Daoy (cell line): Measurements from ENCODE around the gene HIP1. TPM values are rescaled to one million over a fixed set of nuclear protein-coding genes. Genes with fewer than 3 reads are reported as not detected.
A peak's percentile ranks its signal among the peaks of the same experiment; 100 is the strongest.
"Not testable (repeated sequence)": the region's sequence is repeated elsewhere in the genome, so short reads cannot be mapped to it uniquely, and the experiment has no call there.

ENCODE experiments used
- DNase-seq: peaks from one replicate; pipeline ENCODE4 v3.0.0-alpha.2; 2015; ENCODE audit warnings: low read depth
- total RNA-seq: library from RNA; depleted of rRNA; stranded (reverse); fragments of >200 nt; shearing (Covaris generic); gene quantifications from 2 replicates; pipeline ENCODE4 v1.2.3, GENCODE V29; 2014

Gene HIP1
- total RNA-seq, 1 experiment from 2014 or later = 12.3 TPM

DNA sequence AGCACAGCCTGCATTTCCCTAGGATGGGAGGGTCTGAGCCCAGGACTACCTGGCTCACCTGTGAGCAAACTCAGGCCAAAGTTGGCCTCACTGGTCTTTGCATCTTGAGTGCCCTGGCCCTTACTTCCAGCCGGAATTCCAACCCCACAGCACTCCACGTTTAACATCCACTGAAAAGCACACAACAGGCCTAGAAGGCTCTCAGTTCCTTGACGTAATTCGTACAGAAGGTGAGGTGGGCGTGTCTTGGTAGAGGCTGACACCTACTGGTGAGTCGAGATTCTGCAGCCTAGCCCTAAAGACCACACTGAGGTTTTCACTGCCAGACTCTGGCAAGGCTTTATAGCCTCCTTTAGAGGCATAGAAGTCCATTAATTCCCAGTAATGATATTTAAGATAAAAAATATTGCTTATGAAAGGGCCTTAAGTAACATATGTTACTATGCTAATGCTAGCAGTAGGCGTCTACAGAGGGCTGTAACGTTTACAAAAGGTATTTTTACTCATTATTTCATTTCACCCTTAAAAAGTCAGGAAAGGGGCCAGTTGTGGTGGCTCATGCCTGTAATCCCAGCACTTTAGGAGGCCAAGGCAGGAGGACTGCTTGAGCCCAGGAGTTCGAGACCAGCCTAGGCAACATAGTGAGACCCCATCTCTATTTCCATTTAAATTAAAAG, 95.8 kb downstream of the HIP1 start:
- DNase-seq = peak; percentile 42

DNA sequence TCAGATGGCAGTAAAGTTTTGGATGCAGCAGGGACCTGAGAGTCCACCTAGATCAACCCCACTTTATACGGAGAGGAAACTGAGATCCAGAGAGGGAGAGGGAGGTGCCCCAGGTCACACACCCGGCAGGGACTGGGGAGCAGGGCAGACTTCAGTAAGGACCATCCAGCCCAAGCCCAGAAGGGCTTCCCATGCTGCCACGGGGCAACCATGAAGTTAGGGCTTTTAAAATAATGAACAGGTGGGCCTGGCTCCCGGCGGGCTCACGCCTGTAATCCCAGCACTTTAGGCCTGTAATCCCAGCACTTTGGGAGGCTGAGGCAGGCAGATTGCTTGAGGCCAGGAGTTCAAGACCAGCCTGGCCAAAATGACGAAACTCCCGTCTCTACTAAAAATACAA, 98.5 kb downstream of the HIP1 start:
- DNase-seq = no peak

- no peak for DNase-seq
These were observed 98.9 kb downstream of the HIP1 start for GRCh38 chr7:75639886-75640190.

GRCh38 chr7:75639071-75639885, 99.5 kb downstream of the HIP1 start:
- peak; percentile 45 for DNase-seq

DNA sequence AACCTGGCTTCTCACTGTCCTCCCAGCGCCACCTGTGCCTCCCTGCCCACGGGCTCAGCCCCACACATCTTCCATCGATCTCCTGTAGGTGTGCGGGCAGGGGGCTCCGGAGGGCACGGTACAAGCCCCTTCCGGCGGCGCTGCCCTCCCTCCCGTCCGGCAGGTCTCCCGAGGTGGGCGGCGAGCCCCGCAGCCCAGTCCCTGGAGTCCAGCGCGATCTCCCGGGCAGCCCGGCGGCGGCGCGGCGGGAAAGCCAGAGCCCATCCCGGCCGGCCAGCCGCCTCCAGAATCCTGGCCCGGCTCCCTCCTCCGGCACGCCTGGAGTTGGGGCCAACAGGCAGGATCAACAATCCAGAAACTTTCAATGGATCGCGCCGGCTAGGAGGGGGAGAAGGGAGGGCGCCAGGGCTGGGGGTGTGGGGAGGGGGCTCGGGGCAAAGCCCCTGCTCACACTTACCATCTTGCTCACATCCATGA, 100.1 kb downstream of the HIP1 start:
- peak; percentile 49 for DNase-seq

DNA sequence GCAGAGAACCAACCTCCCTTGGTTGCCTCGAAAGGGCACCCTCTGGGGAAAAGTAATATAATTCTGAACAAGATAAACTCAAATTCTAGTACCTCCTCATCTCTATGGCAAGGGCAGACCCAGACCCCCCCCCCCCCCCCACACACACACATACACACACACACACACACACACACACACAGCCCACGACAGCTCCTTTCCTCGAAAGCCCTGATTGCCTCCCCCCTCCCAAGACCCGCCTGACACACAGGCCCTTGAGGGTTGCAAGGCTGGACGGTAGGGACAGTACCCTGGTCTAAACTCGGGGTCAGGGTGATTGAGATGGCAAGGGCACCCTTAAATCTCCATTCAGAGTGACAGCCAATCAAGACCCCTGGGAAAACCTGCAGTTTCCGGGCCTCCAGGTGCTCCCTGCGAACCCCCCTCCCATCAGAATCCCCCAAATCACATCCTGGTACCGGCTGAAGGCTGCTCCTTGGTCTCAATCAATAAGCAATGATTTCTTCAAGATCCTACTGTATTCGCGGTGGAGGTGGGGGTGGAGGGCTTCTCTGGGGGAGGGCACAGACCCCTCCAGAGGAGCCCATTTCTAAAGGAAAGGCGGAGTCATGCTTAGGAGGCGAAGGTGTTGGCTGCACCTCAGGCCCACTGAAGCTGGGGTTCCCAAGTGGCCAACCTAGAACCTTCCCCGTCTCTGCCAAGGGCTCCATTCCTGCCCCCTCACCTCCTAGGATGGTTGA, 100.7 kb downstream of the HIP1 start:
- no peak for DNase-seq

DNA sequence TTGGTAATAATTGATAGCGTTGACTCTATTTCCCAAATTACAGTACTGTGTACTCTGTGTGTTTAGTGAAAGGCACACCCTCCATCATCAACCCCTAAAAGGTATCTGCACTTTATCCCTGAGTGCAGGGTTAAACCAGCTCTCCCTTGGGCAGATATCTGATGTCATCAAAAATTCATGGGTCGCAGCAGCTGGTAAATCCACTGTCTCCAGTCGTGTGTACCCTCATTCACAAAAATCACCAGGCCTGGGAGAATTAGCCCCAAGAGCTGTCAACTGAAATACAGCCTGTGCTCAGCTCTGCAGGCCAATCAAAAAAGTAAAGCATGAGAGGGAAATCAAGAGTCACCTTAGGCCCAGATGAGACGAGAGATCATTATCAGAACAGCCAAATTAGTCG, 103.7 kb downstream of the HIP1 start:
- DNase-seq = no peak

DNA sequence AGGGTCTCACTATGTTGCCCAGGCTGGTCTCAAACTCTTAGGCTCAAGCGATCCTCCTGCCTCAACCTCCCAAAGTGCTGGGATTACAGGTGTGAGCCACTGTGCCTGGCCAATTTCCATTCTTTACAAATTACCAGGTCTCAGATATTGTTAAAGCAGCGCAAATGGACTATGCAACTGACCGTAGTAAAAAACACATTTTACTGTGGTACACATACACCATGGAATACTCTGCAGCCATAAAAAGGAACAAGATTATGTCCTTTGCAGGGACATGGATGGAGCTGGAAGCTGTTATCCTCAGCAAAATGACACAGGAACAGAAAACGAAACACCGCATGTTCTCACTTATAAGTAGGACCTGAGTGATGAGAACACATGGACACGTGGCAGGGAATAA, 106.2 kb downstream of the HIP1 start:
- not testable (repeated sequence) for DNase-seq

DNA sequence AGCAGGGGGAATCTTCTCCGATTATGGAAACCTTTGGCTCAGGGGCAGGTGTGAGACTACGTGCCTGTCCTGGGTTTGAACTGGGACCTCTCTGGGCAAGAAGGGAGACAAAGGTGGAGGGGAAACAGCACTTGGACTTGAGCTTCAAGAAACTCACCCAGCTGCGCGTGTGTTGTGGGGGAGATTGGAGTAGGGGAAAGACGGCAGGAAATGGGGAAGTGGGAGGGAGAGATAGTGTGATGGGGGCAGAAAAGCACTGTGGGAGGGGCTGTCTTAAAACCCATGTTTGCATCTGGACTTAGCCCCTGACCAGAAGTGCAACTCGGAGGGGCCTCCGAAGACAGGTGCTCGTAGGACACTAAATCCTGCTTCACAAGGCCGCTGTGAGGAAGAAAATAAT, 107.0 kb downstream of the HIP1 start:
- DNase-seq = no peak

- no peak for DNase-seq
These were observed 108.2 kb downstream of the HIP1 start for GRCh38 chr7:75630549-75630948.

GRCh38 chr7:75629044-75629443, 109.7 kb downstream of the HIP1 start:
- no peak for DNase-seq

GRCh38 chr7:75628055-75628454, 110.7 kb downstream of the HIP1 start:
- no peak for DNase-seq

DNA sequence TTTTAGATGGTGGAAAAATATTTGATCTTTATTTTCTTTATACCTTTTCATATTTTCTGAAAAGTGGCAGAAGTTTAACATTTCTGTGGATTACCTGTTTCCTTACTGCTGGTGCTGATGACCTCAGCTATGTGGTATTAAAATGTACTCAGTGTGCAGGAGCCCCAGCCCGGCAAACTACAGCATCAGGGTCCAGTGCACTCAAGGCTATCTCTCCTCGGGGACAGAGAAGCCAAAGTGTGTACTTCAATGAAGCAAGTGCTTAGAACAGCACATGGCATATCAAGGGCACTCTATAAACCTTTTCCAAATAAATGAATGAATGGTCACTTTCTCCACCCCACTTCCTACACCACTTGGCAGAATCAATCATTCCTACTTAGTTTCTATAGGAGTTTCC, 111.8 kb downstream of the HIP1 start:
- DNase-seq = no peak

GRCh38 chr7:75625868-75626267, 112.9 kb downstream of the HIP1 start:
- DNase-seq = no peak

DNA sequence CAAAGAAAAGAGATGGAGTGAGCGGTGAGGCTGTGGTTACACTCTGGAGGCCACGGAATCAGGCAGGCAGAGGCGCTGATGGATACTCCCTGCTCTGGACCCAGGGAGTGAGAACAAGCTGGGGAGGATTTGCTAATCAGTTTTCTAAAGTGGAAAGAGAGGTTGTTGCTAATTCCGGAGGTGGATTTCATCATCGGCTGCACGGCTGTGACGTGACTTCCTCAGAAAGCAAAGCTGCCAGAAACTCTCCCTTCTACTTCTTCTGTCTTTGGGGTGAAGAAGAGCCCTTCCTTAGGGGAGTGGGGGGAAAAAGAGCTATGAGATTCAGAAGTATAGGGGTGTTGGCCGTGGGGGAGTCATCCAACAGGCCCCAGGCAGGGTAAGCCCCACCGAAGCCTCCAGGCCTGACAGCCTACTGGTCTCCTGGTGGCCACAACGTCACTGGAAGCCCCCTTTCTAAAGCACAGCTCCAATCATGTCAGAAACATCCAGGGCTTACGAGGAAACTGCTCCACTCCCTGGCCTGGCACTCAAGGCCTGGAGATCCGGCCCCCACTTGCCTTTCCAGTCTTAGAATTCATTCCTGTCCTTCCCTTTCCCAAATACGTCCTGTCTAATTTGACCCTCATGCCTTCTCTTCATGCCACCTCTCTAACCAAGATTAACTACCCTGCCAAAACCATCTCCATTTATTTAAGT, 114.5 kb downstream of the HIP1 start:
- DNase-seq = no peak

DNA sequence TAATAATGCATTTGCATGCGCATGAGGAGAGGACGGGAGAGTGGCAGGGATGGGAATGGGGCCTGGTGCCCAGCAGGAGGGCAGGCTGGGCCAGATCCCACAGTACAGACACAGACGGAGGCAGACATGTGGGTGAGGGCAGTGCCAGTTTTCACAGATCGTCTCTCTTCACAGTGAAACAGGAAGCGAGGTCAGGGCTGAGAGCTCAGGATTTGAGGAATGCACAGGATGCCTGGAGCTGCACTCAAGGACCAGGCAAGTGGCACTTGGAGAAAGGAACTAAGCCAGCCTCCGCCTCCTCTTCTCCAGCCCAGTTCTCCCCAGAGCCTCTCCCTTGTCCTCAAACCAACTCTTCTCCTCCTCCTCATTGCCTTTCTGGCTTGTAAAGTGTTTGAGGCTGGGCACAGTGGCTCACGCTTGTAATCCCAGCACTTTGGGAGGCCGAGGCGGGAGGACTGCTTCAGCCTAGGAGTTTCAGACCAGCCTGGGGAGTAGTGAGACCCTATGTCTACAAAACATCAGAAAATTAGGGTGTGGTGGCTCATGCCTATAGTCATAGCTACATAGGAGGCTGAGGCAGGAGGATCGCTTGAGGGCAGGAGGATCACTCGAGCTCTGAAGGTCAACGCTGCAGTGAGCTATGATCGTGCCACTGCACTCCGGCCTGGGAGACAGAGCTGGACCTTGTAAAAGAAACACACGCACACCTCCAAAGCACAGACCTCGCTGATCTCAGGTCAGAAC, 115.2 kb downstream of the HIP1 start:
- no peak for DNase-seq

GRCh38 chr7:75621124-75621523, 117.6 kb downstream of the HIP1 start:
- DNase-seq = no peak

- DNase-seq = no peak
These were observed 119.1 kb downstream of the HIP1 start for GRCh38 chr7:75619636-75620035.

DNA sequence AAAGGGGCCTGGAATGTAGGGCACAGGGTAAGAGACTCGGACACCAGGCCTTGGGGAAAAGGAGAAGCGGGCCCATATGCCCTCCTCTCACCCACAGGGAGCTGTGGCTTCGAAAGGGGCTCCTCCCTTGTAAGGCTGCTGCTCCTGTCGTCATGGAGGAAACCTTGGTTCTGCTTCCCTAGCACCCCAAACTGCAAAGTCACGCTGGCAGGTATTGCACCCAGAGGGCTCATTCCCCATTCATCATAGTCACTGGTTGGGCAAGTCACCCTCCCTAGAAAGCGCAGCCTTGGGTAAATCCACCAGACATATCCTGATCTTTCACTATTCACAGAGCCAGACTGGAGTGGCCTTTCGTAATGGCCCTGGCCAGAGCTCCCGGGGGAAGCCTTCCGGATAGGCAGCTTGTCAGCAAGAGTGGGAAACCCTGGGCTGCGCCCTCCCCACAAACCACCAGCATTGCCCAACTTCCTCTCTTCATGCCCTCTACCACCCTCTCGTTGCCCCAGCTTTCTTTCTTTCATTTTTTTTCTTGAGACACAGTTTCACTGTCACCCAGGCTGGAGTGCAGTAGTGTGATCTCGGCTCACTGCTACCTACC, 121.0 kb downstream of the HIP1 start:
- DNase-seq = peak; percentile 50

DNA sequence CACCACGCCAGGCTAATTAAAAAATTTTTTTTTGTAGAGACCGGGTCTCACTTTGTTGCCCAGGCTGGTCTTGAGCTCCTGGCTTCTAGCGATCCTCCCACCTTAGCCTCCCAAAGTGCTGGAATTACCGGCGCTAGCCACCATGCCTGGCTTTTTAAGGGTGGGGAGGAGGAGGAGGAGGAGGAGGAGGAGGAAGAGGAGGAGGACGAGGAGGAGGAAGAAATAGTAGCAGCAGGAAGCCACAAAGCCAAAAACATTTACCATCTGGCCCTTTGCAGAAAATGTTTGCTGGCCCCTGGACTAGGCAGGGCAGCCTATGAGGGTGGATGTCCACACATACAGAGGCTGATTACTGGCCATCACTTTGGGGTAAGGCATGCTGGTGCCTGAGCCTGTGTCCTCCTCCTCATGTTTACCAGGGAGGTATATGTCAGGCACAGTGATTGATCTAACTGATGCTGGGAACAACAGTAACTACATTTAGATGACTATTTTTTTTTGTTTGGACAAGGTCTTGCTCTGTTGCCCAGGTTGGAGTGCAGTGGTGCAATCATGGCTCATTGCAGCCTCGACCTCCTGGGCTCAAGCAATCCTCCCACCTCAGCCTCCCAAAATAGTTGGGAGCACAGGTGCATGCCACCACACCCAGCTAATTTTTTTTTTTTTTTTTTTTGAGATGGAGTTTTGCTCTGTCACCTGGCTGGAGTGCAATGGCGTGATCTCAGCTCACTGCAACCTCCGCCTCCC, 122.1 kb downstream of the HIP1 start:
- DNase-seq = no peak
